ENCODE measurements around the gene CCDC192. TPM values are rescaled to one million over a fixed set of nuclear protein-coding genes. Genes with fewer than 3 reads are reported as not detected.

CCDC192 gene
- total and polyA plus RNA-seq, 2 donors (not counting 3 experiments of a cell fraction or from before 2014, with no cell fraction given), result not detected

GRCh38 chr5:127967983-127968592 lies 264.9 kb downstream of the CCDC192 start:
- DNase-seq (ENCODE audit: low read depth, low spot score), result no peak
- ChIA-PET CTCF (no interaction called here), POLR2A (interaction anchor here (0.6 kb wide), 1 partner anchor 121 kb away, joined by 3 read pairs; no protein-coding TSS in a partner anchor)
- no peaks in the 10 kb centered on the region for H3K9me3 ChIP-seq (replicated peaks; ENCODE audit: control insufficient read depth, insufficient read depth, low read length)
- H3K27me3 ChIP-seq (ENCODE audit: control insufficient read depth in 2 of 2, insufficient read depth in 2 of 2, low read length in 2 of 2), result no peaks in the 10 kb centered on the region
- dilution Hi-C loops (cut with MboI; ENCODE audit: extremely low pct_ligation_motif_present, low sequenced_read_pairs), result no loop called here
- H3K4me1 ChIP-seq (ENCODE audit: control insufficient read depth, extremely low read depth, insufficient read depth, low read length), result no peaks in the 10 kb centered on the region
- TF ChIP-seq POLR2A (IDR thresholded peaks at IDR 0.05; ENCODE audit: low read depth, low read length) (no peak), CTCF (IDR thresholded peaks at IDR 0.05; ENCODE audit: extremely low read depth in 1 of 2, insufficient read depth in 1 of 2, low read depth in 1 of 2, low read length in 2 of 2) (no peak), MYC (IDR thresholded peaks at IDR 0.05; ENCODE audit: low read depth, low read length) (no peak), POLR2AphosphoS5 (IDR thresholded peaks at IDR 0.05; ENCODE audit: insufficient read depth, low read depth, low read length) (no peak)
- H3K9me1 ChIP-seq (replicated peaks; ENCODE audit: control insufficient read depth, extremely low read depth, insufficient read depth, low read length), result no peaks in the 10 kb centered on the region
- no peaks in the 10 kb centered on the region for H3K36me3 ChIP-seq (ENCODE audit: control insufficient read depth in 2 of 2, extremely low read depth in 1 of 2, insufficient read depth in 2 of 2, low read length in 2 of 2)
- H3K79me2 ChIP-seq (ENCODE audit: control insufficient read depth, insufficient read depth, low read length), result no peaks in the 10 kb centered on the region
- no peak overlapping the region for H3K9ac ChIP-seq (replicated peaks; ENCODE audit: extremely low read depth, insufficient read depth, low read length)
- H3K27ac ChIP-seq (ENCODE audit: insufficient read depth, low read depth, low read length), result no peak overlapping the region
- H3K4me3 ChIP-seq (replicated peaks in 1 of 3; ENCODE audit: insufficient read depth in 1 of 3, low read depth in 1 of 3, low read length in 3 of 3), result no peak overlapping the region
- H3K4me2 ChIP-seq (ENCODE audit: insufficient read depth, low read length), result no peak overlapping the region
- BruUV-seq (replicated peaks), result no TSS peak
- H4K20me1 ChIP-seq (replicated peaks; ENCODE audit: control insufficient read depth, extremely low read depth, insufficient read depth, low read length), result no peaks in the 10 kb centered on the region
- intact Hi-C loops (cut with micrococcal nuclease), result no loop called here
- H2AFZ ChIP-seq (ENCODE audit: low read depth, low read length), result no peak overlapping the region
- FAIRE-seq, result no peak

- dilution Hi-C loops (cut with MboI; ENCODE audit: extremely low pct_ligation_motif_present, low sequenced_read_pairs), result no loop called here
- ChIA-PET POLR2A (no interaction called here), CTCF (no interaction called here)
- no TSS peak for BruUV-seq (replicated peaks)
- intact Hi-C loops (cut with micrococcal nuclease), result no loop called here
- DNase-seq (ENCODE audit: low read depth, low spot score), result no peak
- Histone ChIP-seq H3K36me3 (ENCODE audit: control insufficient read depth in 2 of 2, extremely low read depth in 1 of 2, insufficient read depth in 2 of 2, low read length in 2 of 2) (no peaks in the 10 kb centered on the region), H3K4me2 (ENCODE audit: insufficient read depth, low read length) (no peak overlapping the region), H3K4me1 (ENCODE audit: control insufficient read depth, extremely low read depth, insufficient read depth, low read length) (no peaks in the 10 kb centered on the region), H3K27ac (ENCODE audit: insufficient read depth, low read depth, low read length) (no peak overlapping the region), H3K9me1 (replicated peaks; ENCODE audit: control insufficient read depth, extremely low read depth, insufficient read depth, low read length) (no peaks in the 10 kb centered on the region), H3K79me2 (ENCODE audit: control insufficient read depth, insufficient read depth, low read length) (no peaks in the 10 kb centered on the region), H4K20me1 (replicated peaks; ENCODE audit: control insufficient read depth, extremely low read depth, insufficient read depth, low read length) (no peaks in the 10 kb centered on the region), H3K9ac (replicated peaks; ENCODE audit: extremely low read depth, insufficient read depth, low read length) (no peak overlapping the region), H2AFZ (ENCODE audit: low read depth, low read length) (no peak overlapping the region), H3K4me3 (replicated peaks in 1 of 3; ENCODE audit: insufficient read depth in 1 of 3, low read depth in 1 of 3, low read length in 3 of 3) (no peak overlapping the region), H3K27me3 (ENCODE audit: control insufficient read depth in 2 of 2, insufficient read depth in 2 of 2, low read length in 2 of 2) (no peaks in the 10 kb centered on the region), H3K9me3 (replicated peaks; ENCODE audit: control insufficient read depth, insufficient read depth, low read length) (no peaks in the 10 kb centered on the region)
- TF ChIP-seq EZH2 (IDR thresholded peaks at IDR 0.05; ENCODE audit: borderline replicate concordance, low read depth, low read length, severe bottlenecking) (no peak), CTCF (IDR thresholded peaks at IDR 0.05; ENCODE audit: extremely low read depth in 1 of 2, insufficient read depth in 1 of 2, low read depth in 1 of 2, low read length in 2 of 2) (no peak), FOS (IDR thresholded peaks at IDR 0.05; ENCODE audit: borderline replicate concordance, insufficient read depth, low read length) (no peak), MYC (IDR thresholded peaks at IDR 0.05; ENCODE audit: low read depth, low read length) (no peak), GATA2 (IDR thresholded peaks at IDR 0.05; ENCODE audit: insufficient read depth, insufficient read length, low read depth, low read length) (no peak), MAX (IDR thresholded peaks at IDR 0.05; ENCODE audit: insufficient read depth, insufficient read length) (no peak), POLR2A (IDR thresholded peaks at IDR 0.05; ENCODE audit: low read depth, low read length) (no peak), POLR2AphosphoS5 (IDR thresholded peaks at IDR 0.05; ENCODE audit: insufficient read depth, low read depth, low read length) (no peak), JUN (IDR thresholded peaks at IDR 0.05; ENCODE audit: borderline replicate concordance, insufficient read depth, insufficient read length, low read depth) (no peak)
- FAIRE-seq, result no peak
Observed at GRCh38 chr5:127969002-127969401, 265.8 kb downstream of the CCDC192 start.

Data from endothelial cell of umbilical vein (primary cell).